GM18505 (cell line): Measurements from ENCODE around the gene SHOX.
"Not testable (repeated sequence)": the region's sequence is repeated elsewhere in the genome, so short reads cannot be mapped to it uniquely, and the experiment has no call there.

ENCODE experiments used
- ATAC-seq: cut with Tn5 transposase; IDR thresholded peaks from one replicate; pipeline ENCODE4 v1.9.1; 2021; ENCODE audit not compliant: unreplicated experiment
- POLR2A ChIP-seq: IDR thresholded peaks from 4 replicates; pipeline ENCODE4 v1.6.1; 2011; ENCODE audit warnings: borderline replicate concordance; ENCODE audit not compliant: insufficient read depth, insufficient read length; ENCODE audit errors: extremely low read depth

Gene SHOX

DNA sequence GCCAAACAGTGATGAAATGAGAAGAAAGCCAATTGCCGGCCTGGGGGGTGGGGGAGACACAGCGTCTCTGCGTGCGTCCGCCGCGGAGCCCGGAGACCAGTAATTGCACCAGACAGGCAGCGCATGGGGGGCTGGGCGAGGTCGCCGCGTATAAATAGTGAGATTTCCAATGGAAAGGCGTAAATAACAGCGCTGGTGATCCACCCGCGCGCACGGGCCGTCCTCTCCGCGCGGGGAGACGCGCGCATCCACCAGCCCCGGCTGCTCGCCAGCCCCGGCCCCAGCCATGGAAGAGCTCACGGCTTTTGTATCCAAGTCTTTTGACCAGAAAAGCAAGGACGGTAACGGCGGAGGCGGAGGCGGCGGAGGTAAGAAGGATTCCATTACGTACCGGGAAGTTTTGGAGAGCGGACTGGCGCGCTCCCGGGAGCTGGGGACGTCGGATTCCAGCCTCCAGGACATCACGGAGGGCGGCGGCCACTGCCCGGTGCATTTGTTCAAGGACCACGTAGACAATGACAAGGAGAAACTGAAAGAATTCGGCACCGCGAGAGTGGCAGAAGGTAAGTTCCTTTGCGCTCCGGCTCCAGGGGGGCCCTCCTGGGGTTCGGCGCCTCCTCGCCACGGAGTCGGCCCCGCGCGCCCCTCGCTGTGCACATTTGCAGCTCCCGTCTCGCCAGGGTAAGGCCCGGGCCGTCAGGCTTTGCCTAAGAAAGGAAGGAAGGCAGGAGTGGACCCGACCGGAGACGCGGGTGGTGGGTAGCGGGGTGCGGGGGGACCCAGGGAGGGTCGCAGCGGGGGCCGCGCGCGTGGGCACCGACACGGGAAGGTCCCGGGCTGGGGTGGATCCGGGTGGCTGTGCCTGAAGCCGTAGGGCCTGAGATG is at the start of gene SHOX:
Gene SHOX (plus strand): TSS at position 180 of the 885 bp plus-strand sequence. CDS start 107 bp downstream, at position 287.
- no peak for ATAC-seq
- no peak for TF ChIP-seq POLR2A

DNA sequence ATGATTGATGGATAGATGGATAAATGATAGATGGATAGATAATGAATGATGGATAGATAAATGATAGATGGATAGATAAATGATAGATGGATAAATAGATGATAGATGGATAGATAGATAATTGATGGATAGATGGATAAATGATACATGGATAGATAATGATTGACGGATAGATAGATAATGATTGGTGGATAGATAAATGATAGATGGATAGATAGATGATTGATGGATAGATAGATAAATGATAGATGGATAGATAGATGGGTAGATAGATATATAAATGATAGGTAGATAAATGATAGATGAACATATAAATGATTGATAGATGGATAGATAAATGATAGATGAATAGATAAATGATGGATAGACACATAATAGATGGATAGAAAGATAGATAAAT is 49.5 kb upstream of the SHOX start:
- no peak for ATAC-seq
- TF ChIP-seq POLR2A, result no peak

- ATAC-seq, result no peak
- no peak for TF ChIP-seq POLR2A
These were observed 48.8 kb upstream of the SHOX start for GRCh38 chrX:581720-582298.

DNA sequence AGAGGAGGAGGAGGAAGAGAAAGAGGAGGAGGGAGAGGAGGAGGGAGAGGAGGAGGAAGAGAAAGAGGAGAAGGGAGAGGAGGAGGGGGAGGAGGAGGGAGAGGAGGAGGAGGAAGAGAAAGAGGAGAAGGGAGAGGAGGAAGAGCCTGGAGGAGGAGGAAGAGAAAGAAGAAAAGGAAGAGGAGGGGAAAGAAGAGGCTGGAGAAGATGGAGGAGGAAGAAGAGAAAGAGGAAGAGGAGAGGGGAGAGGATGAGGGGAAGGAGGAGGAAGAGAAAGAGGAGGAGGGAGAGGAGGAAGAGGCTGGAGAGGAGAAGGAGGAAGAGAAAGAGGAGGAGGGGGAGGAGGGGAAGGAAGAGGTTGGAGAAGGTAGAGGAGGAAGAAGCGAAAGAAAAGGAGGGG is 46.0 kb upstream of the SHOX start:
- no peak for ATAC-seq

DNA sequence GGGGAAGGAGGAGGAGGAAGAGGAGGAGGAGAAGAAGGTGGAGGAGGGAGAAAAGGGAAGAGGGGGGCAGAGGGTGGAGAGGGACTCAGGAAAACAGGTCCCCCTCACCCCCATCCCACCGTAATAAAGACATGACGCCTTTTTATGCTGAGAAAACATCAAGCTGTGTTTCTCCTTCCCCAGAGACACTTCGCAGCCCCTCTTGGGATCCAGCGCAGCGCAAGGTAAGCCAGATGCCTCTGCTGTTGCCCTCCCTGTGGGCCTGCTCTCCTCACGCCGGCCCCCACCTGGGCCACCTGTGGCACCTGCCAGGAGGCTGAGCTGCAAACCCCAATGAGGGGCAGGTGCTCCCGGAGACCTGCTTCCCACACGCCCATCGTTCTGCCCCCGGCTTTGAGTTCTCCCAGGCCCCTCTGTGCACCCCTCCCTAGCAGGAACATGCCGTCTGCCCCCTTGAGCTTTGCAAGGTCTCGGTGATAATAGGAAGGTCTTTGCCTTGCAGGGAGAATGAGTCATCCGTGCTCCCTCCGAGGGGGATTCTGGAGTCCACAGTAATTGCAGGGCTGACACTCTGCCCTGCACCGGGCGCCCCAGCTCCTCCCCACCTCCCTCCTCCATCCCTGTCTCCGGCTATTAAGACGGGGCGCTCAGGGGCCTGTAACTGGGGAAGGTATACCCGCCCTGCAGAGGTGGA is 45.3 kb upstream of the SHOX start:
- no peak for TF ChIP-seq POLR2A

More for the DNA sequence above, 46.0 kb upstream of the SHOX start:
- TF ChIP-seq POLR2A, result no peak

DNA sequence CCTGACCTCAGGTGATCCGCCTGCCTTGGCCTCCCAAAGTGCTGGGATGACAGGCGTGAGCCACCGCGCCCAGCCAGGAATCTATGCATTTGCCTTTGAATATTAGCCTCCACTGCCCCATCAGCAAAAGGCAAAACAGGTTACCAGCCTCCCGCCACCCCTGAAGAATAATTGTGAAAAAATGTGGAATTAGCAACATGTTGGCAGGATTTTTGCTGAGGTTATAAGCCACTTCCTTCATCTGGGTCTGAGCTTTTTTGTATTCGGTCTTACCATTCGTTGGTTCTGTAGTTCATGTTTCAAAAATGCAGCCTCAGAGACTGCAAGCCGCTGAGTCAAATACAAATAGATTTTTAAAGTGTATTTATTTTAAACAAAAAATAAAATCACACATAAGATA is 44.2 kb upstream of the SHOX start:
- TF ChIP-seq POLR2A, result no peak
- no peak for ATAC-seq

More for the DNA sequence above, 45.3 kb upstream of the SHOX start:
- no peak for ATAC-seq

DNA sequence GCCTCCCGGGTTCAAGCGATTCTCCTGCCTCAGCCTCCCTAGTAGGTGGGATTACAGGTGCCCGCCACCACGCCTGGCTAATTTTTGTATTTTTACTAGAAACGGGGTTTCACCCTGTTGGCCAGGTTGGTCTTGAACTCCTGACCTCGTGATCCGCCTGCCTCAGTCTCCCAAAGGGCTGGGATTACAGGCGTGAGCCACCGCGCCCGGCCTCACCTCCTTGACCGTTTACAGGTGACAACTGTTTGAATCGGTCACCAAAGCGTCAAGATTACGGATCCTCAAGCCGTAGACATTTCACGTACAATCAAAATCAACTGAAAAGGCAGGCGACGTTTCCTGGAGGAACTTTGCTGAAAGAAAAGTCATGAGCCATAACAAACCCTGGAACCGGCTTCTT is 41.3 kb upstream of the SHOX start:
- not testable (repeated sequence) for ATAC-seq

GRCh38 chrX:590693-591404 is 39.7 kb upstream of the SHOX start:
- ATAC-seq, result no peak
- TF ChIP-seq POLR2A, result no peak

DNA sequence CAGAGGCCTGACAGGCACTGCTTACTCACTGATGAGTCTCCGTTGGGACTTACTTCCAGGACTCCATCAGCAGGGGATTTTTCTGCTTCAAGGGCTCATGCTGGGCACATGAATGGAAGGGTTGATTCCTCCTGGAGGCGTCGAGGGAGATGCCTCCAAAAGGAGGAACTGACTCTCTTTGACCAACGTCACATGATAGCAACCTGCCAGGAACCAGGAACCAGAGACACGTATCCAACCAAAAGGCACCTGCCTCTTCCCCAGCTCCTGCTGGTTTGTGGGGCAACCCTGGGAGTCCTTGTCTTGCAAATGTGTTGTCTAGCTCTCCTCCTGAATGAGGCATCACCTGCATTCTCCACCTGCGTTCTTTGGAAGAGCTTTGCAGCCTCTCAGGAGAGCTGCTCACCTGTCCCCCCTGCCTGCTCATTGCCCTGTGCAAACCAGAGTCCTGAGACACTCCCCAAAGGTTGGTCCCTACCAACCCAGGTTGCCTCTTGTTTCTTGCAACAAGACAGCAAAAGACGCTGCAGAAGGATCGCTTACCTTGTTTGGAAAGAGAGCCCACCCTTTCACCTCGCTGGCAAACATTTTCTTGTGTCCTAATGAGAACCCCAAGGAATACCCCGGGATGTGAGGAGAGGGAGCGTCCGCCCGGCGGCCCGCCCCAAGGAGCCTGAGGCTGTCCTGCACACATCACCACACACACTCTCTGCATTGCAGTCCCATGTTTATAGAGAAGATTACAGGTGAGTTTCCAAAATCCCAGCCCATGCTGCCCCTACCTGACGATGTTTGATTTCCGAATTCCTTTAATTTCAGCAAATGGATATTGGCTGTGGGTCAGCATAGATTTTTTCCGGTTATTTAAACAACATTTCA is 30.5 kb upstream of the SHOX start:
- ATAC-seq, result no peak

GRCh38 chrX:603029-603428 is 27.6 kb upstream of the SHOX start:
- not testable (repeated sequence) for ATAC-seq

More for the DNA sequence above, 30.5 kb upstream of the SHOX start:
- TF ChIP-seq POLR2A, result no peak

DNA sequence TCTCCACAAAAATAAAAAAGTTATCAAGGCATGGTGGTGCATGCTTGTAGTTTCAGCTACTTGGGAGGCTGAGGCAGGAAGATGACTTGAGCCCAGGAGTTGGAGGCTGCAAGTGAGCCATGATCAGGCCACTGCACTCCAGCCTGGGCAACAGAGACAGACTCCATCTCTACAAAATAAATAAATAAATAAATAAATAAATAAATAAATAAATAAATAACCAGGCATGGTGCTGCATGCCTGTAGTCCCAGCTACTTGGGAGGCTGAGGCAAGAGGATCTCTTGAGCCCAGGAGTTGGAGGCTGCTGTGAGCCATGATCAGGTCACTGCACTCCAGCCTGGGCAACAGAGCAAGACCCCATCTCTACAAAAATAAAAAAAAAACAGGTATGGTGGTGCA is 26.0 kb upstream of the SHOX start:
- ATAC-seq, result not testable (repeated sequence)

- ATAC-seq, result not testable (repeated sequence)
These were observed 22.5 kb upstream of the SHOX start for GRCh38 chrX:608088-608487.

GRCh38 chrX:614136-614535 is 16.5 kb upstream of the SHOX start:
- TF ChIP-seq POLR2A, result no peak
- no peak for ATAC-seq
